RWPE2 (cell line): ENCODE data around the gene UTS2.

Source experiments
- ATAC-seq: fragments of 200-7000 bp; cut with Tn5 transposase; 3 replicates; pipeline ENCODE4 v1.9.1; 2021; ENCODE audit warnings: low read depth
- DNase-seq: peaks from one replicate; pipeline ENCODE4 v3.0.0-alpha.2; 2020; ENCODE audit warnings: low spot score
- H3K27ac ChIP-seq: fragments of 450-650 bp; 2 replicates; pipeline ENCODE4 v1.5.1; 2017; ENCODE audit warnings: mild to moderate bottlenecking; ENCODE audit not compliant: poor library complexity, severe bottlenecking
- H3K27me3 ChIP-seq: fragments of 250-450 bp; sonication (Bioruptor Pico); 2 replicates; pipeline ENCODE4 v1.5.1; 2021; ENCODE audit warnings: mild to moderate bottlenecking, moderate library complexity; ENCODE audit not compliant: insufficient read depth, poor library complexity, severe bottlenecking
- H3K36me3 ChIP-seq: fragments of 250-450 bp; sonication (Bioruptor Pico); 2 replicates; pipeline ENCODE4 v1.5.1; 2020; ENCODE audit warnings: low read depth, mild to moderate bottlenecking, moderate library complexity
- H3K4me1 ChIP-seq: fragments of 250-450 bp; sonication (Bioruptor Pico); 2 replicates; pipeline ENCODE4 v1.5.1; 2021; ENCODE audit warnings: mild to moderate bottlenecking, moderate library complexity; ENCODE audit not compliant: insufficient read depth, poor library complexity, severe bottlenecking
- H3K4me3 ChIP-seq: fragments of 250-450 bp; sonication (Bioruptor Pico); 2 replicates; pipeline ENCODE4 v1.5.1; 2021; ENCODE audit warnings: mild to moderate bottlenecking, moderate library complexity; ENCODE audit not compliant: severe bottlenecking
- H3K9me3 ChIP-seq: fragments of 250-450 bp; sonication (Bioruptor Pico); 2 replicates; pipeline ENCODE4 v1.5.1; 2021; ENCODE audit warnings: mild to moderate bottlenecking, moderate library complexity; ENCODE audit not compliant: severe bottlenecking
- TF ChIP-seq, protein P1 (sequence below): fragments of 450-650 bp; IDR thresholded peaks from one replicate; pipeline ENCODE4 v1.5.1; 2017; ENCODE audit warnings: mild to moderate bottlenecking, moderate library complexity; ENCODE audit not compliant: poor library complexity, severe bottlenecking

Gene UTS2

DNA sequence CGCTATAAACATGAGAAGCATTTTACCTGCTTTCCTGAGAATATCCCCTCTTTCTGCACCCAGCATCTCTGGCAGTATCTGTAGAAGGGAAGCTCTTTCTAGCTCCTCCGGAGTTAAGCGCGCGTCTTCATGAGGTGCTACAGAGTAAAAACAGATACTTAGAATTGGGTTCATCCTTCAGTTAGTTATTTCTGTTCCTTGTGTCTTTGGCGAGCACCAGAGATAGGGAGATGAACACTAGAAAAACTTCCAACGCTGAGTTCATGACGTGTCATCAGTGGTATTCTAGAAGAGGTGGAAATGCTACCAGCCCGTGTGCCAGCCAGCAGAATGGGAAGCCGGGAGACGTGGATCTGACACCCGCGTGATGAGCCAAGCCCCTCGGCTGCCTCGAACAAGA, 2.1 kb downstream of the UTS2 start:
- Histone ChIP-seq H3K4me1 (no peaks in the 10 kb centered on the region), H3K27me3 (no peaks in the 10 kb centered on the region), H3K36me3 (no peaks in the 10 kb centered on the region), H3K27ac (no peak overlapping the region), H3K4me3 (no peak overlapping the region), H3K9me3 (no peaks in the 10 kb centered on the region)
- ATAC-seq = no peak
- no peak for DNase-seq
- TF ChIP-seq, protein P1, sequence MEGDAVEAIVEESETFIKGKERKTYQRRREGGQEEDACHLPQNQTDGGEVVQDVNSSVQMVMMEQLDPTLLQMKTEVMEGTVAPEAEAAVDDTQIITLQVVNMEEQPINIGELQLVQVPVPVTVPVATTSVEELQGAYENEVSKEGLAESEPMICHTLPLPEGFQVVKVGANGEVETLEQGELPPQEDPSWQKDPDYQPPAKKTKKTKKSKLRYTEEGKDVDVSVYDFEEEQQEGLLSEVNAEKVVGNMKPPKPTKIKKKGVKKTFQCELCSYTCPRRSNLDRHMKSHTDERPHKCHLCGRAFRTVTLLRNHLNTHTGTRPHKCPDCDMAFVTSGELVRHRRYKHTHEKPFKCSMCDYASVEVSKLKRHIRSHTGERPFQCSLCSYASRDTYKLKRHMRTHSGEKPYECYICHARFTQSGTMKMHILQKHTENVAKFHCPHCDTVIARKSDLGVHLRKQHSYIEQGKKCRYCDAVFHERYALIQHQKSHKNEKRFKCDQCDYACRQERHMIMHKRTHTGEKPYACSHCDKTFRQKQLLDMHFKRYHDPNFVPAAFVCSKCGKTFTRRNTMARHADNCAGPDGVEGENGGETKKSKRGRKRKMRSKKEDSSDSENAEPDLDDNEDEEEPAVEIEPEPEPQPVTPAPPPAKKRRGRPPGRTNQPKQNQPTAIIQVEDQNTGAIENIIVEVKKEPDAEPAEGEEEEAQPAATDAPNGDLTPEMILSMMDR = no peak

DNA sequence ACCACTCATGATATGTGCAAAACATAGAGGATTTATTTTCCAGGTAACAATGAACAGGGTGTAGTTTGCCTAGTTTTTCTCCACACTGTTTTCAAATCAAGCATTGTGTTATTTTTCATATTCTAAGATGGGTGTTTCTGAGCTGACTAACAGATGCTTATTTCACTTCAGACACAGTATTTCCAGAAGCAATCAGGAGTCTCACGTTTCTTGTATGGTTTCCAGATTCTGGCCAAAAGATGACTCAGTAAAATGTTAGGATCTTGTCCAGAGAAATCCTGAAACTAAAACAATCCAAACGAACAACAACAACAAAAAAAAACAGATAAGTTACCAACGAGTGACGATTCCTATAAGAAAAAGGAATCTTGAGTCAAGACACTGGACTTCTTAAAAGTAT, 5.3 kb downstream of the UTS2 start:
- no peak overlapping the region for H3K27ac ChIP-seq
- ATAC-seq (no peak), DNase-seq (no peak)

DNA sequence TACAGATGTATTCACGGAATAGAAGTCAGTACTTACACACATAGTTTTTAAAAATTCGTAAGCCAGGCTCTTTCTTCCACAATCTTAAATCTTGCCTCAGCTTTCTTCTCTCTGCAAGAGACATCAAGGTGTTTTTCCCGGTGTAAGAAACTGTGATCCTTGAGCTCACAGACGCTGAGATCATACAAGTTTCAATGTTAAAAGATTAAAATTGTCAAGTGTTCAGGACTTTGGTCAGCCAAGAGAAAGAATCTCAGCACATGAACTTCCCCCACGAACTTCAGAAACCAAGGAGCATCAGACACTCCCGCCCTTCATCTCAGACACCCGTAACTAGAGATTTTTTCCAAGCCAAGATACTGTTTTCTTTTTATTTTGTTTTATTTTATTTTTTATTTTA, 6.2 kb downstream of the UTS2 start:
- ATAC-seq = no peak
- TF ChIP-seq, protein P1 = no peak

More for the DNA sequence above, 5.3 kb downstream of the UTS2 start:
- H3K27me3 ChIP-seq = no peaks in the 10 kb centered on the region
- H3K36me3 ChIP-seq = peaks cover 6% of the 10 kb centered on the region
- no peak overlapping the region for H3K4me3 ChIP-seq
- TF ChIP-seq, protein P1 = no peak
- H3K9me3 ChIP-seq = no peaks in the 10 kb centered on the region
- H3K4me1 ChIP-seq = no peaks in the 10 kb centered on the region

DNA sequence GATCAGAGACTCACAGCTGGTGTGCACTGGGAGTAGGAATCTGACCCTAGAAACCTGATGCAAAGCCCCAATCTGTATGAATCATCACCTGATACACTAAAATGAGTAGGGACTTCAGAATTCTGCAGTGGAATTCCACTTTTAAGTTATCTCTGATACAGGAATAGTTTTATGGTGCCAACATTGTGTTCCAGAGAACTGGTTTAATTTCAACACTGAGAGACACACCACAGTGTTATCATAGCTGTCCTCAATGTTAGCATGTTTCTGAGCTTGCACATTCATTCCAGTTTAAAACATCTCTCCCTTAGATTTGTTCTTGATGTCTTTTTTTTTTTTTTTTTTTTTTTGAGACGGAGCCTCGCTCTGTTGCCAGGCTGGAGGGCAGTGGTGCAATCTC, 7.1 kb downstream of the UTS2 start:
- TF ChIP-seq, protein P1 = no peak
- Histone ChIP-seq H3K36me3 (peaks cover 8% of the 10 kb centered on the region), H3K4me3 (no peak overlapping the region), H3K27me3 (no peaks in the 10 kb centered on the region), H3K27ac (no peak overlapping the region), H3K4me1 (no peaks in the 10 kb centered on the region), H3K9me3 (no peaks in the 10 kb centered on the region)
- no peak for DNase-seq
- ATAC-seq = no peak

More for the DNA sequence above, 6.2 kb downstream of the UTS2 start:
- Histone ChIP-seq H3K27me3 (no peaks in the 10 kb centered on the region), H3K9me3 (no peaks in the 10 kb centered on the region), H3K36me3 (peaks cover 7% of the 10 kb centered on the region), H3K4me1 (no peaks in the 10 kb centered on the region), H3K27ac (no peak overlapping the region), H3K4me3 (no peak overlapping the region)
- no peak for DNase-seq

DNA sequence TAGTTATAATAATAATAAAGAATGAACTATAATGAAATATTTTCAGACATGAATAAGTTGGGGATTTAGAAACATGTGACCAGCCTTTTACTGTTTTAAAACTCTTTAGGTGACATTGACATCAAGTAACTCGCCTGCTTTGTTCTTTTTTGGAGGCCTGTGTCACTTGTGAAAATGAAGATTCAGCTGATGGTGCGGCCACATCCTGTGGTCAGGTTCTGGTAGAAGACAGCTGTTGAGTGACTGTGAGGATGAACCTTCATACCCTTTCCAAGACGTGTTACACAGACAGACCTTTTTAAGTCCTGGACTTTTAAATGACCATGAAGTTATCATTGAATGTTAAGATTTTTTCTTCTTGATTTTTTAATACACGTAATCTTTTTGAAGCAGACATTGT, 10.3 kb downstream of the UTS2 start:
- no peaks in the 10 kb centered on the region for H3K27me3 ChIP-seq

More for the DNA sequence above, 10.3 kb downstream of the UTS2 start:
- Histone ChIP-seq H3K27ac (no peak overlapping the region), H3K9me3 (peaks cover 2% of the 10 kb centered on the region), H3K36me3 (peaks cover 31% of the 10 kb centered on the region), H3K4me1 (no peaks in the 10 kb centered on the region), H3K4me3 (no peak overlapping the region)
- DNase-seq (no peak), ATAC-seq (no peak)
- TF ChIP-seq, protein P1 = no peak
